ENCODE data around the gene CPA3.

Gene CPA3

GRCh38 chr3:148923592-148923991, 58.5 kb downstream of the CPA3 start:
- DNase-seq, result no peak

GRCh38 chr3:148924562-148924961, 59.5 kb downstream of the CPA3 start:
- no peak for DNase-seq

GRCh38 chr3:148925845-148926244, 60.7 kb downstream of the CPA3 start:
- no peak for DNase-seq

- no peak for DNase-seq
These were observed 65.7 kb downstream of the CPA3 start for GRCh38 chr3:148930752-148931151.

GRCh38 chr3:148931574-148931973, 66.5 kb downstream of the CPA3 start:
- no peak for DNase-seq

- DNase-seq, result no peak
These were observed 67.9 kb downstream of the CPA3 start for GRCh38 chr3:148932972-148933371.

- DNase-seq, result no peak
These were observed 72.6 kb downstream of the CPA3 start for GRCh38 chr3:148937467-148938255.

- no peak for DNase-seq
These were observed 73.2 kb downstream of the CPA3 start for GRCh38 chr3:148938306-148938705.

GRCh38 chr3:148938936-148939335, 73.8 kb downstream of the CPA3 start:
- DNase-seq, result no peak

GRCh38 chr3:148940983-148941382, 75.9 kb downstream of the CPA3 start:
- no peak for DNase-seq

GRCh38 chr3:148943506-148944205, 78.6 kb downstream of the CPA3 start:
- DNase-seq, result peak; percentile 31

GRCh38 chr3:148945116-148945515, 80.0 kb downstream of the CPA3 start:
- no peak for DNase-seq

Data from central memory CD4-positive, alpha-beta T cell (primary cell).